GM18508 (cell line): ENCODE data around the gene OCEL1.
"Not testable (repeated sequence)": the region's sequence is repeated elsewhere in the genome, so short reads cannot be mapped to it uniquely, and the experiment has no call there.

Experiments used
- ATAC-seq: cut with Tn5 transposase; IDR thresholded peaks from one replicate; pipeline ENCODE4 v1.9.1; 2021; ENCODE audit warnings: moderate number of reproducible peaks; ENCODE audit not compliant: insufficient read depth, unreplicated experiment

The OCEL1 gene, protein sequence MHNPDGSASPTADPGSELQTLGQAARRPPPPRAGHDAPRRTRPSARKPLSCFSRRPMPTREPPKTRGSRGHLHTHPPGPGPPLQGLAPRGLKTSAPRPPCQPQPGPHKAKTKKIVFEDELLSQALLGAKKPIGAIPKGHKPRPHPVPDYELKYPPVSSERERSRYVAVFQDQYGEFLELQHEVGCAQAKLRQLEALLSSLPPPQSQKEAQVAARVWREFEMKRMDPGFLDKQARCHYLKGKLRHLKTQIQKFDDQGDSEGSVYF

DNA sequence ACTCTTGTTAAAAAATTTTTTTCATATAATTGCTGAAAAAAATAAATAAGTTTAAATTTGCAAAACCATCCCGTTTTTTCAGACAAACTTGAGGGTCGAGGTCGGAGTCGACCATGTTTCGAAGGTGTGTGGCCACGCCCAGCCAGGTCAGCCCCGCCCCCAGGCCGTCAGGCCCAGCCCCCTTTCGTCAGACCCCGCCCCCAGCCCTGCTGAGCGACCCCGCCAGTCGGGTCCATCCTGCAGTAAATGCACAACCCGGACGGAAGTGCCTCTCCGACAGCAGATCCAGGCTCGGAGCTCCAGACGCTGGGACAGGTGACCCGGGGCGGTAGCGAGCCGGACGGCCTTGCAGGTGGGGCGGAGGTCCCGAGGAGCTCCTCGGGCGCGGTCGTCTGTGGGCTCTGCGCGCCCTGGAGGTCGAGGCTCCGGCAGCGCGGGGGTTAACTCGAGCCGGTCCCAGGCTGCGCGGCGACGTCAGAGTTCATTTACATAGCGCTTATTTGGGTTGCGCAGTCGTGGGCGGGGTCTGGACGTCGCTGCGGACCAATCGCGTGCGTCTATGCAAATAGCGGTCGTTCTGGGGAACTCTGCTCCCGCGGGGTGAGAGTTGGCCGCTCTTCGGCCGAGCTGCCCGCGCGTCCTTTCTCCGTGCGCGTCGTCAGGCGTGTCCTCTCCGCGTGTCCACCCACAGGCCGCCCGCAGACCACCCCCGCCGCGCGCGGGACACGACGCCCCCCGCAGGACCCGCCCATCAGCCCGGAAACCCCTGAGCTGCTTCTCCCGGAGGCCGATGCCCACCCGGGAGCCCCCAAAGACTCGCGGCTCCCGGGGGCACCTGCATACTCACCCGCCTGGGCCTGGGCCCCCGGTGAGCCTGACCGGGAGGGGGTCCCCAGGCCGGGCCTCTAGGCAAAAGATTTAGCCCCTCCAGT, at the start of gene OCEL1:
Gene OCEL1 (plus strand): TSS at position 225 of the 932 bp plus-strand sequence. CDS start 22 bp downstream, at position 247.
- peak; percentile 68 for ATAC-seq

DNA sequence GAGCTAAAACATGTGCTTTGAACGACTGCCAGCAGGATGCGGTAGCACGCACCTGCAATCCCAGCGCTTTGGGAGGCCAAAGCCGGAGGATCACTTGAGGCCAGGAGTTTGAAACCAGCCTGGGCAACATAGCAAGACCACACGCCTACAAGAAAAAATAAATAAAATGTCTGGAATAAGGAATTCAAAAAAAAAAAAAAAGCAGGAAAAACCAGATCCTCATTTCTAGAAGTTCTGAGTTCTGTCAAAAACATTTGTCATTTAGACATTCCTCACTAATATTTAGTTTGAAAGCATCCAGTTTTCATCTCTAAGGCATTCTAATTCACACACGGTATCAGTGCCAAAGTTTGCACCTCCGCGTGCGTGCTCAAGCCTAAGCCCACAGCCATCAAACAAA, 47.7 kb upstream of the OCEL1 start:
- ATAC-seq, result no peak

- ATAC-seq, result no peak
Observed at GRCh38 chr19:17180997-17181702, 44.9 kb upstream of the OCEL1 start.

DNA sequence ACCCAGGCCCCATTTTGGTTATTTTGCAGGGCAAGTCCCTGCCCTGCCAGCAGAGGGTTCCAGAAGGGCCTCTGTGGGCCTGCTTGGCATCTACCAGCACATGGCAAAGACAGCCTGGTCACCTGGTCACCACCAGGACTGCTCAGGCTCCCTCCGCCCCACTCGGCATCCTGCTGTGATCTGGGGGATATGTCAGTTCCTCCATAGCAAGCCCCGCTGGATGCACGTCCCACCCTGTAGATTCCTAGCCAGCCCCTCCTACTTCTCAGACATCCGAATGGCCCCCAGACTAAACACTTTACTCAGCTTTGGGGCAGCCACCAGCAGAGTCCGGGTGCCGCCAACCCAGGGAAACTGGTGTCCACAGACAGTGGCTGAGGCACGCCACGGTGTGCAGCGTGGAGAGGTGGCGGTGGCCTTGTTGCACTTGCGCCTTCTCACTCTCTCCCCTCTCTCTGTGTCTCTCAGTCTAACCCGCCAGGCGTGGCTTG, 42.7 kb upstream of the OCEL1 start:
- no peak for ATAC-seq

- no peak for ATAC-seq
Observed at GRCh38 chr19:17183858-17184321, 42.1 kb upstream of the OCEL1 start.

GRCh38 chr19:17184371-17184841, 41.6 kb upstream of the OCEL1 start:
- no peak for ATAC-seq

- ATAC-seq, result no peak
Observed at GRCh38 chr19:17185590-17185989, 40.4 kb upstream of the OCEL1 start.

DNA sequence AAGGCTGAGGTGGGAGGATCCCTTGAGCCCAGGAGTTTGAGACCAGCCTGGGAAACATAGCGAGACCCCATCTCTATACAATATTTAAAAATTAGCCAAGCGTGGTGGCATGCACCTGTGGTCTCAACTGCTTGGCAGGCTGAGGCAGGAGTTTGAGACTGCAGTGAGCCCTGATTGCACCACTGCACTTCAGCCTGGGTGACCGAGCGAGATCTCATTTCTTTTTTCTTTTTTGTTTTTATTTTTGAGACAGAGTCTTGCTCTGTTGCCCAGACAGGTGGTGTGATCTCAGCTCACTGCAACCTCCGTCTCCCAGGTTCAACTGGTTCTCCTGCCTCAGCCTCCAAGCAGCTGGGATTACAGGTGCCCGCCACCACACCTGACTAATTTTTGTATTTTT, 34.3 kb upstream of the OCEL1 start:
- ATAC-seq, result not testable (repeated sequence)

DNA sequence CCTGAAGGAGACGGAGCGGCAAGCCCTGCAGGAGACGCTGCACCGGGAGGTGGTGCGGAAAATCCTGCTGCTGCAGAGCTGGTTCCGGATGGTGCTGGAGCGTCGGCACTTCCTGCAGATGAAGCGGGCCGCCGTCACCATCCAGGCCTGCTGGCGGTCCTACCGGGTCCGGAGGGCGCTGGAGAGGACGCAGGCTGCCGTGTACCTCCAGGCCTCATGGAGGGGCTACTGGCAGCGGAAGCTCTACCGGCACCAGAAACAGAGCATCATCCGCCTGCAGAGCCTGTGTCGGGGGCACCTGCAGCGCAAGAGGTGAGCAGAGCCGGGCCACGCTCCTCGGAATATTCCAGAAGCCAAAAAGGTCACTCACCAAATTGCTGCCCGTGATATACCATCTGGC, 33.3 kb upstream of the OCEL1 start:
- no peak for ATAC-seq

DNA sequence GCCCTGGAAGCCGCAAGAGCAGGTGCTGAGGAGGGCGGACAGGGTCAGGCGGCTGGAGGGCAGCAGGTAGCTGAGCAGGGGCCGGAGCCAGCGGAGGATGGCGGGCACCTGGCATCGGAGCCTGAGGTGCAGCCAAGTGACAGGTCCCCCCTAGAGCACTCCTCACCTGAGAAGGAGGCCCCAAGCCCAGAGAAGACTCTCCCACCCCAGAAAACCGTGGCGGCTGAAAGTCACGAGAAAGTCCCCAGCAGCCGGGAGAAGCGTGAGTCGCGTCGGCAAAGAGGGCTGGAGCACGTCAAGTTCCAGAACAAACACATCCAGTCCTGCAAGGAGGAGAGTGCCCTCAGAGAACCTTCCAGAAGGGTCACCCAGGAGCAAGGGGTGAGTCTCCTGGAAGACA, 31.4 kb upstream of the OCEL1 start:
- ATAC-seq, result no peak

DNA sequence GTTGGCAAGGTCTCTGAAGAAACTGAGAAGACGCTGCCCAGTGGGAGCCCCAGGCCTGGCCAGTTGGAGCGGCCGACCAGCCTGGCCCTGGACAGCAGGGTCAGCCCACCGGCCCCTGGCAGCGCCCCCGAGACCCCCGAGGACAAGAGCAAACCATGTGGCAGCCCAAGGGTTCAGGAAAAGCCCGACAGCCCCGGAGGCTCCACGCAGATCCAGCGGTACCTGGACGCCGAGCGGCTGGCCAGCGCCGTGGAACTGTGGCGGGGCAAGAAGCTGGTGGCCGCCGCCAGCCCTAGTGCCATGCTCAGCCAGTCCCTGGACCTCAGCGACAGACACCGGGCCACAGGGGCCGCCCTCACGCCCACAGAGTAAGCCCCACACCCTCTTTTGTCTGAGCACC, 30.9 kb upstream of the OCEL1 start:
- no peak for ATAC-seq

DNA sequence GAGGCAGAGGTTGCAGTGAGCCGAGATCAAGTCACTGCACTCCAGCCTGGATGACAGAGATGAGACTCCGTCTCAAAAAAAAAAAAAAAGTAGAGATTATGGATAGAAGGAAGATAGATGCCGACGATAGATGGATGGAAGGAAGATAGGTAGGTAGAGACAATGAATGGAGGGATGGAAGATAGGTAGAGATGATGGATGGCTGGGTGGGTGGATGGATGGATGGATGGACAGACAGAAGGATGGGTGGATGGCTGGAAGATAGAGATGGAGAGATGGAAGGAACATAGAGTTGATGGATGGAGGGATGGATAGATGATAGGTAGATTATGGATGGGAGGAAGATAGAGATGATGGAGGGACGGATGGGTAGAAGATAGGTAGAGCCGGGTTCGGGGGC, 29.4 kb upstream of the OCEL1 start:
- ATAC-seq, result no peak

DNA sequence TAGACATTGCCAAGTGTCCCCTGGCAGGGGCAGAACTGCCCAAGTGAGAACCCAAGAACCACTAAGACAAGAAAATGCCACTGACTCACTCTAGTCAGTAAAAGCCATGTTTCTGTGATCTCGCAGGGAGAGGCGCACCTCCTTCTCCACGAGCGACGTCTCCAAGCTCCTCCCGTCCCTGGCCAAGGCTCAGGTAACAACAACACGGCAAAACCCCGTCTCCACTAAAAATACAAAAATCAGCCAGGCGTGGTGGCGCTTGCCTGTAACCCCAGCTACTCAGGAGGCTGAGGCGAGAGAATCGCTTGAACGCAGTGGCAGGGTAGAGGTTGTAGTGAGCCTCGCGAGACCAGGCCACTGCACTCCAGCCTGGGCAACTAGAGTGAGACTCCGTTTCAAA, 28.4 kb upstream of the OCEL1 start:
- no peak for ATAC-seq

GRCh38 chr19:17200408-17201079, 25.5 kb upstream of the OCEL1 start:
- no peak for ATAC-seq

DNA sequence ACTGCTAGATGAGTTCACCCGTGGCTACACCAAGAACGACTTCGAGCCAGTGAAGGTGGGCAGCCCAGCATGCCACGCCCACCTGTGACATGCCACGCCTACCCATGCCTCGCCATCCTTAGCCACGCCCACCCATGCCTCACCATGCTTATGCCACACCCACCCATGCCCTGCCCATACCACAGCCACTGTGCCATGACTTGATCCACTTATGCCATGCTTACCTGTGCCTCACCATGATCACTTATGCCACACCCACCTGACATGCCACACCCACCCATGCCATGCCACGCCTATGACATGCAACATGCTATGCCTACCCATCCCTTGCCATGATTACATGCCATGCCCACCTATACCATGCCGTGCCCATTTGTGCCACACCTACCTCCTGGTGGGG, 23.8 kb upstream of the OCEL1 start:
- ATAC-seq, result no peak

DNA sequence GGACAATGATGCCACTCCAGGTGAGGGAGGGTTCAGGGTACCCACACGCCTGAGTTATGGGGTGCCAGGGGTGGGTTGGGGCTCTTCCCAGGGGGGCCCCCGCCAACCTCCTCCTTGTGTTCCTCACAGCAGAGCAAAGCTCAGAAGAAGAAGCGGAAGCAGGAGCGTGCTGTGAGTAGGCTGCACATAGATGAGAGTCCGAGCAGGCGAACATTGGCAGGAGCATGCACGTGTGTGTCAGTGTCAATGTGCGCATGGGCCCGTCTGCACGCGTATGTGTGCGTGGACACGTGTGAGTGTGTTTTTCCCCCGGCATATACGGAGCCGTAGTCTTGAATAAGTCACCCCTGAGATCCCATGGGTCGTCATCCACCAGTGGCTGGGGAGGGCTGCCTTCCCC, 23.3 kb upstream of the OCEL1 start:
- no peak for ATAC-seq

GRCh38 chr19:17205237-17206140, 20.5 kb upstream of the OCEL1 start:
- no peak for ATAC-seq

DNA sequence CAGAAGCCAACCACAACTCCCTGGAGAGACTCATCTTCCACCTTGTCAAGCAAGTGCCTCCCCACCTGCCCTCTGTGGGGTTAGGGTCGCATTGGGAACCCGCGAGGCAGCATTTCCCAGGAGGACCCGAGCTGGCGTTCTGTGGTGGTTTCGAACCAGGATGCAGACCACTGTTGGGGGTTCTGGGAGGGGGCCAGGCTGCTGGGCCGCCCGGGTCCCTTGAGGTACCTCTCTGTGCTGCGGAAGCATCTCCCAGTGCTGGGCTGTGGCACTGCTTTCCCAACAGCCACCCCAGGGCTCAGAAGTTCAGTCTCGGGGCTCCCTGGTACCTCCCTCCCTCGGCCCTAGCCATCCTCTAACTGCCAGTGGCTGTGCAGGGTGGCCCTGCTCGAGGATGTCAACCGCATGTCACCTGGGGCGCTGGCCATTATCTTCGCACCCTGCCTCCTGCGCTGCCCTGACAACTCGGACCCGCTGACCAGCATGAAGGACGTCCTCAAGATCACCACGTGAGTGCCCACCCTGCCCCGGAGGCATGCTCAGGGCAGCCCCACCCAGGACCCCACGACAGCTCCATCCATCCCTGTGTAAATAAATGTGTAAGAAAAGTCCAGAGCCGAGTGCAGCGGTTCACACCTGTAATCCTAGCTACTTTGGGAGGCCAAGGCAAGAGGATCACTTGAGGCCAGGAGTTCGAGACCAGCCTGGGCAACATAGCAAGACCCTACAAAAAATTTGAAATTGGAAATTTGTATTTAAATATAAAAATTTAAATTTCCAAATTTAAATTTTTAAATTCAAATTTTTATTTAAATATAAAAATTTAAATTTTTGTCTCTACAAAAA, 19.1 kb upstream of the OCEL1 start:
- ATAC-seq, result no peak
